SK-N-MC (cell line): Measurements from ENCODE around the gene WDFY4.

ENCODE experiments used
- DNase-seq: peaks from one replicate; pipeline ENCODE4 v3.0.0-alpha.2; 2011; ENCODE audit warnings: low read depth, low spot score
- H3K27ac ChIP-seq: fragments of 200-600 bp; sonication (generic); 2 replicates; pipeline ENCODE4 v1.5.1; 2016; ENCODE audit warnings: mixed run types
- H3K36me3 ChIP-seq: fragments of 200-600 bp; sonication (generic); 2 replicates; pipeline ENCODE4 v1.6.1; 2017; ENCODE audit warnings: antibody characterized with exemption, low read length, mixed read lengths; ENCODE audit not compliant: insufficient read depth
- H3K4me3 ChIP-seq: fragments of 200-600 bp; sonication (generic); 2 replicates; pipeline ENCODE4 v1.5.1; 2016
- H3K9ac ChIP-seq: fragments of 200-600 bp; sonication (generic); 2 replicates; pipeline ENCODE4 v1.8.0; 2017; ENCODE audit warnings: mixed run types, mixed read lengths; ENCODE audit not compliant: insufficient read length
- H3K9me3 ChIP-seq: fragments of 200-600 bp; sonication (generic); 2 replicates; pipeline ENCODE4 v1.6.1; 2017; ENCODE audit warnings: low read depth, mild to moderate bottlenecking, antibody characterized with exemption, low read length, moderate library complexity, mixed read lengths
- EZH2 ChIP-seq: fragments of 200-600 bp; sonication (generic); IDR thresholded peaks from one replicate; pipeline ENCODE4 v1.6.1; 2017; ENCODE audit warnings: antibody characterized with exemption
- FOXP2 ChIP-seq: optimal IDR thresholded peaks from 2 replicates; pipeline ENCODE3; 2011; ENCODE audit warnings: mild to moderate bottlenecking, moderate library complexity; ENCODE audit not compliant: insufficient read depth; ENCODE audit errors: extremely low read length, control extremely low read depth
- POLR2AphosphoS5 ChIP-seq: IDR thresholded peaks from 2 replicates; pipeline ENCODE4 v1.6.1; 2012; ENCODE audit warnings: mild to moderate bottlenecking, low read depth, low read length, borderline replicate concordance

The WDFY4 gene

GRCh38 chr10:48790457-48791044 lies 105.9 kb downstream of the WDFY4 start:
- DNase-seq = no peak
- no peak overlapping the region for H3K27ac ChIP-seq
- no peaks in the 10 kb centered on the region for H3K9me3 ChIP-seq
- TF ChIP-seq POLR2AphosphoS5 (no peak), EZH2 (no peak), FOXP2 (no peak)
- no peak overlapping the region for H3K4me3 ChIP-seq
- no peak overlapping the region for H3K9ac ChIP-seq
- no peaks in the 10 kb centered on the region for H3K36me3 ChIP-seq

GRCh38 chr10:48791267-48791928 lies 106.7 kb downstream of the WDFY4 start:
- Histone ChIP-seq H3K4me3 (no peak overlapping the region), H3K36me3 (no peaks in the 10 kb centered on the region), H3K9me3 (no peaks in the 10 kb centered on the region), H3K27ac (no peak overlapping the region), H3K9ac (no peak overlapping the region)
- TF ChIP-seq FOXP2 (no peak), POLR2AphosphoS5 (no peak), EZH2 (no peak)
- no peak for DNase-seq

GRCh38 chr10:48792121-48792520 lies 107.4 kb downstream of the WDFY4 start:
- TF ChIP-seq EZH2 = no peak
- TF ChIP-seq POLR2AphosphoS5 = no peak
- TF ChIP-seq FOXP2 = no peak
- no peak overlapping the region for H3K27ac ChIP-seq
- H3K36me3 ChIP-seq = no peaks in the 10 kb centered on the region
- DNase-seq = no peak
- no peak overlapping the region for H3K4me3 ChIP-seq
- H3K9me3 ChIP-seq = no peaks in the 10 kb centered on the region
- H3K9ac ChIP-seq = no peak overlapping the region

- DNase-seq = no peak
- no peak overlapping the region for H3K9ac ChIP-seq
- TF ChIP-seq EZH2 = no peak
- no peak for TF ChIP-seq FOXP2
- no peak for TF ChIP-seq POLR2AphosphoS5
Measured at GRCh38 chr10:48792687-48793096, 108.0 kb downstream of the WDFY4 start.

GRCh38 chr10:48794074-48794473 lies 109.4 kb downstream of the WDFY4 start:
- Histone ChIP-seq H3K9me3 (no peaks in the 10 kb centered on the region), H3K9ac (no peak overlapping the region), H3K27ac (no peak overlapping the region), H3K36me3 (no peaks in the 10 kb centered on the region), H3K4me3 (no peak overlapping the region)
- TF ChIP-seq EZH2 (no peak), FOXP2 (no peak), POLR2AphosphoS5 (no peak)
- DNase-seq = no peak

More at GRCh38 chr10:48792687-48793096, 108.0 kb downstream of the WDFY4 start:
- no peaks in the 10 kb centered on the region for H3K36me3 ChIP-seq
- H3K9me3 ChIP-seq = no peaks in the 10 kb centered on the region
- no peak overlapping the region for H3K4me3 ChIP-seq
- no peak overlapping the region for H3K27ac ChIP-seq

- TF ChIP-seq POLR2AphosphoS5 (no peak), FOXP2 (no peak), EZH2 (no peak)
- Histone ChIP-seq H3K9ac (no peak overlapping the region), H3K36me3 (no peaks in the 10 kb centered on the region)
Measured at GRCh38 chr10:48796713-48797245, 112.1 kb downstream of the WDFY4 start.

GRCh38 chr10:48797830-48798229 lies 113.2 kb downstream of the WDFY4 start:
- H3K9ac ChIP-seq = no peak overlapping the region
- no peaks in the 10 kb centered on the region for H3K9me3 ChIP-seq
- TF ChIP-seq FOXP2 = no peak
- TF ChIP-seq POLR2AphosphoS5 = no peak
- TF ChIP-seq EZH2 = no peak
- no peak overlapping the region for H3K4me3 ChIP-seq
- DNase-seq = no peak
- no peak overlapping the region for H3K27ac ChIP-seq
- H3K36me3 ChIP-seq = no peaks in the 10 kb centered on the region

More at GRCh38 chr10:48796713-48797245, 112.1 kb downstream of the WDFY4 start:
- Histone ChIP-seq H3K4me3 (no peak overlapping the region), H3K27ac (no peak overlapping the region), H3K9me3 (no peaks in the 10 kb centered on the region)
- no peak for DNase-seq

GRCh38 chr10:48798481-48799254 lies 114.0 kb downstream of the WDFY4 start:
- Histone ChIP-seq H3K36me3 (no peaks in the 10 kb centered on the region), H3K9me3 (no peaks in the 10 kb centered on the region), H3K9ac (no peak overlapping the region), H3K4me3 (no peak overlapping the region), H3K27ac (no peak overlapping the region)
- TF ChIP-seq FOXP2 = no peak
- TF ChIP-seq POLR2AphosphoS5 = no peak
- no peak for TF ChIP-seq EZH2
- no peak for DNase-seq
